ENCODE results near the gene PLEKHA5. TPM values are rescaled to one million over a fixed set of nuclear protein-coding genes. Genes with fewer than 3 reads are reported as not detected.

PLEKHA5 gene
- total RNA-seq, 1 experiment from 2014 or later, result 6.3 TPM

- ChIA-PET CTCF (no interaction called here), POLR2A (no interaction called here)
- no peak for DNase-seq (ENCODE audit: low read depth, low spot score)
- H3K27ac ChIP-seq (ENCODE audit: low read length), result no peak overlapping the region
- TF ChIP-seq TCF7L2 (IDR thresholded peaks at IDR 0.05; ENCODE audit: low read depth, low read length) (no peak), REST (IDR thresholded peaks at IDR 0.05; ENCODE audit: insufficient read depth in 1 of 2, low read depth in 2 of 2, low read length in 1 of 2) (no peak), SIN3A (IDR thresholded peaks at IDR 0.05; ENCODE audit: borderline replicate concordance, insufficient read depth, low read depth, low read length) (no peak), POLR2AphosphoS5 (IDR thresholded peaks at IDR 0.05; ENCODE audit: low read depth, low read length) (no peak), CTCF (IDR thresholded peaks at IDR 0.05) (no peak)
- no peak for ATAC-seq
- no peaks in the 10 kb centered on the region for H3K4me1 ChIP-seq (ENCODE audit: control insufficient read depth, insufficient read depth, low read length)
- intact Hi-C loops (cut with micrococcal nuclease; ENCODE audit: unreplicated experiment), result no loop called here
- no peaks in the 10 kb centered on the region for H3K36me3 ChIP-seq (ENCODE audit: control insufficient read depth, insufficient read depth, low read length)
- H3K4me3 ChIP-seq (ENCODE audit: low read depth in 2 of 2, low read length in 2 of 2), result no peak overlapping the region
- H3K9me3 ChIP-seq (ENCODE audit: control insufficient read depth, insufficient read depth, low read depth, low read length), result no peaks in the 10 kb centered on the region
- H3K27me3 ChIP-seq (ENCODE audit: control insufficient read depth, insufficient read depth, low read length), result no peaks in the 10 kb centered on the region
- in situ Hi-C loops (cut with HindIII; ENCODE audit: low pct_unique_long_range_greater_than_20kb, low sequenced_read_pairs), result no loop called here
- no TSS peak for BruUV-seq (replicated peaks)
Observed at GRCh38 chr12:19165451-19165850, 35.9 kb downstream of the PLEKHA5 start.

- Histone ChIP-seq H3K27me3 (ENCODE audit: control insufficient read depth, insufficient read depth, low read length) (no peaks in the 10 kb centered on the region), H3K4me3 (ENCODE audit: low read depth in 2 of 2, low read length in 2 of 2) (no peak overlapping the region), H3K4me1 (ENCODE audit: control insufficient read depth, insufficient read depth, low read length) (no peaks in the 10 kb centered on the region), H3K36me3 (ENCODE audit: control insufficient read depth, insufficient read depth, low read length) (no peaks in the 10 kb centered on the region), H3K9me3 (ENCODE audit: control insufficient read depth, insufficient read depth, low read depth, low read length) (no peaks in the 10 kb centered on the region), H3K27ac (ENCODE audit: low read length) (no peak overlapping the region)
- no peak for DNase-seq (ENCODE audit: low read depth, low spot score)
- TF ChIP-seq POLR2AphosphoS5 (IDR thresholded peaks at IDR 0.05; ENCODE audit: low read depth, low read length) (no peak), SIN3A (IDR thresholded peaks at IDR 0.05; ENCODE audit: borderline replicate concordance, insufficient read depth, low read depth, low read length) (no peak)
- POLR2A ChIA-PET, result no interaction called here
- no peak for ATAC-seq
- CTCF ChIA-PET, result no interaction called here
- in situ Hi-C loops (cut with HindIII; ENCODE audit: low pct_unique_long_range_greater_than_20kb, low sequenced_read_pairs) (no loop called here), intact Hi-C loops (cut with micrococcal nuclease; ENCODE audit: unreplicated experiment) (no loop called here)
- BruUV-seq (replicated peaks), result no TSS peak
Observed at GRCh38 chr12:19166387-19166786, 36.9 kb downstream of the PLEKHA5 start.

GRCh38 chr12:19166956-19167355, 37.4 kb downstream of the PLEKHA5 start:
- in situ Hi-C loops (cut with HindIII; ENCODE audit: low pct_unique_long_range_greater_than_20kb, low sequenced_read_pairs), result no loop called here
- H3K27me3 ChIP-seq (ENCODE audit: control insufficient read depth, insufficient read depth, low read length), result no peaks in the 10 kb centered on the region
- TF ChIP-seq REST (IDR thresholded peaks at IDR 0.05; ENCODE audit: insufficient read depth in 1 of 2, low read depth in 2 of 2, low read length in 1 of 2) (no peak), CTCF (IDR thresholded peaks at IDR 0.05) (no peak), POLR2AphosphoS5 (IDR thresholded peaks at IDR 0.05; ENCODE audit: low read depth, low read length) (no peak), TCF7L2 (IDR thresholded peaks at IDR 0.05; ENCODE audit: low read depth, low read length) (no peak), SIN3A (IDR thresholded peaks at IDR 0.05; ENCODE audit: borderline replicate concordance, insufficient read depth, low read depth, low read length) (no peak)
- BruUV-seq (replicated peaks), result no TSS peak
- POLR2A ChIA-PET, result no interaction called here
- no peak overlapping the region for H3K4me3 ChIP-seq (ENCODE audit: low read depth in 2 of 2, low read length in 2 of 2)
- H3K27ac ChIP-seq (ENCODE audit: low read length), result no peak overlapping the region
- H3K4me1 ChIP-seq (ENCODE audit: control insufficient read depth, insufficient read depth, low read length), result no peaks in the 10 kb centered on the region
- no peak for DNase-seq (ENCODE audit: low read depth, low spot score)
- CTCF ChIA-PET, result no interaction called here
- no peaks in the 10 kb centered on the region for H3K36me3 ChIP-seq (ENCODE audit: control insufficient read depth, insufficient read depth, low read length)
- no peaks in the 10 kb centered on the region for H3K9me3 ChIP-seq (ENCODE audit: control insufficient read depth, insufficient read depth, low read depth, low read length)
- no peak for ATAC-seq
- intact Hi-C loops (cut with micrococcal nuclease; ENCODE audit: unreplicated experiment), result no loop called here
